Measurements from ENCODE around the gene NUTF2.
"Not testable (repeated sequence)": the region's sequence is repeated elsewhere in the genome, so short reads cannot be mapped to it uniquely, and the experiment has no call there.

Gene NUTF2

DNA sequence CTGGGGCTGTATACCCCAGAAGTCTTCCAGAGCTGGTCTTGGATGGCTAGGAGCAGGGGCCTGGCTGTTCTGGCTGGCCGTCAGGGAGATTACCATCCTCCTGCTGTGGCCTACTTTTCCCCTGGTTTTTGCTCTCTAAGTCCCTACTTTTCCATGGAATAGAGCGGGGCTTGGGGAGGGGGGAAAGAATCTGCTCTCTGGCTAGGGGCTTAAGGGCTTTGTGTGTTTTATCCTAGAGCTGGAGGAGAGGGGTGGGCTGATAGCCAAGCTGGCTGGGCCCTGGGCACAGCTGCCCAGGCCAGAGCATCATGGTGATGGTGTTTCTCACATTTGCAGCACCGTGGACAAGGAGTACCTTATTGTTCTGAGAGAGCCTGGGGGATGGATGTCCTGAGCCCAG lies 41.6 kb downstream of the NUTF2 start:
- no peak for DNase-seq

DNA sequence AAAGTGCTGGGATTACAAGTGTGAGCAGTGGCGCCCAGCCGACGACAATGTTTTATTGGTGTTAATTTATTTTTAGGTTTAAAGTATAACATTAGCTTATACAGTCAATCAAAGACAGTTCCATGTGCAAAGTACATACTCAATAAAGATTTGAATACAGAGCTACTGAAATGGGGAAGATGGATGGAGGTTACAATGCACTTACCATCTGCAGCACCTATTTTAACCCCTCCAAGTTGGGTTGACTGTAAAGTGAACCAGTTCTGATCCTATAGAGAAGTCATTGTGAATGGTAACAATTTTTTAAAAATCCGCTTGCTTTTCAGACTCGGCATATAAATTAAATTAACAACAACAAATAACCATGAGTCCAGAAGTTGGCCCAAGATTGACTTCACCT lies 45.6 kb downstream of the NUTF2 start:
- no peak for DNase-seq

DNA sequence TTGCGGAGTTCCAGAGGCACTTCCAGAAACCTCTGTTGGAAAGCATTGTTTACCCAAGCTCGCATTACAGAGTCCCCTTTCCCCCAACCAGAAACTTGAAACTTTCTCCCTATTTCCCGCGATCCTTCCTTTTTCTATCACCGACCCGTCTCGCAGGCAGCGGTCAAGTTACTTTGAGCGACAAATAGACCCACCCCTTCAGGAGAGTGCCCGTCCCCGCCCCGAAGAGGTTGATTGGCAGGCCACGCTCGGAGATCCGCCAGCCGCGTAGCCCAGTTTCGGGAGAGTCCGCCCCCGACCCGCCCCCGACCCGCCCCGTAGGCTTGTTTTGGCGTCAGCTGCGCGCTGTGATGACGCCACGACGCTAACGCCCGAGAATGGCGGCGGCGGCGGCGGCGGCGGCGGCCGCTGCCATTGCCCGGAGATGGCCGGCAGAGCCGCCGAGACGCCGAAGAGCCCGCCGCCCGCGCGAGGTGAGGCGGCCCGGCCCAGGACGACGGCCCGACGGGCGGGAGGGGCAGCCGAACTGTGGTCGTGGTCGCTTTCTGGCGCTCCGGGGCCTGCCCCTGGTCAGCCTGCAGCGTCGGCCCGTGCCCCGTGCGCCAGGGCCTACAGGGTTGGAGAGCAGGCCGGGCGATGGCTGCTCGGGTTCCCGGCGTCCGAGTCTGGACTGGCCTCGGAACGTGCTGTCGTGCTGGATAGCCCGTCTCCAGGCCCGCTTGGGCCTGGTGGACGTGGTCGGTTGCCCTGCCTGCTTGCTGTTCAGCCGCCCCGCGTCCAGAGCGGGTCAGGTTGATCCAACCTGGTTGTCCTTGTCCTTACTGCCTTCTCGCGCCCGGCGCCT lies 46.4 kb downstream of the NUTF2 start, which contains the start of gene PSKH1:
TSS of gene PSKH1 (plus strand) at position 356 of the 844 bp plus-strand sequence. CDS start 15,496 bp downstream, outside the sequence.
- peak; percentile 90 for DNase-seq

DNA sequence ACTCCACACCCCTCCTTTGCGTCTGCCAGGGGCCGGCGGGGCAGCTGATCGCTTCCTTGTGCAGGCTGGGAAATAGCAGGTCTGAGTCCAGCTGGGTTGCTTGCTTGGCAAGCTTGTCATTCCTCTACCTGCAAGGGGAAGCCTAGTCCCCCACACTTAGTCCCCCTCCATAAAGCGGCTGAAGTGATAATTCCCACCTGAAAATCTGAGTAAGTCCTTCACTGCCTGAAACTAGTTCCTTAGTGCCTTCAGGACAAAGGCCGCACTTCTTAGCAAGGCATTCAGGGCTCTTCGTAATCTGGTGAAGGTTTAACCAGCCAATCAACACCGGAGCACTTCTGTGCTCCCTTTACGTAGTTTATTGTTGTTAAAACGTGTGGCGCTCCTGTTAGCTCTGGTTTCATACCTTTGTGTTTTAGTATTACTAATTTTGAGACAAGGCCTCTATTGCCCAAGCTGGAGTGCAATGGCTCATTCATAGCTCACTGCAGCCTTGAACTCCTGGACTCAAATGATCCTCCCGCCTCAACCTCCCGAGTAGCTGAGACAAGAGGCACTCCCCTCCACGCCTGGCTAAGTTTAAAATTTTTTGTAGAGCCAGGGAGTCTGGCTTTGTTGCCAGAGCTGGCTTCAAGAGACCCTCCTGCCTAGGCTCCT lies 47.1 kb downstream of the NUTF2 start:
- no peak for DNase-seq

DNA sequence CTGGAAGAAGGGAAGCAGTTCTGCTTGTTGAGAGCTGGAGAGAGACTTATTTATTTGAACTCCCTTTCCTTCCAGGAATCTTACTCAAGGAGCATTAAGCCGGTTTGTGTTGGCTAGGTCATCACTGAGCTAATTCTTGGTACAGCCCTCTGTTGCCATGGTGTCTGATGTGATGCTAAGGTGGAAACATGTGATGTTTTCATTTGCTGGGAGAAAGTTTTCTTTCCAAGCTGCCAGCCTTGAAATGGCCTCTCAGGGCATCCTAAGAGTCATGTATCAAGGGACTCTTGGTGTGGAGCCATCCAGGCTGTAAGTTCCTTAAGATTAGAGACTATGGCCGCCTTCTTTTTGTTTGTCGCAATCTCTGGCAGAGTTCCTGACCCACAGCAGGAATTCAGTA lies 50.5 kb downstream of the NUTF2 start:
- DNase-seq, result no peak

DNA sequence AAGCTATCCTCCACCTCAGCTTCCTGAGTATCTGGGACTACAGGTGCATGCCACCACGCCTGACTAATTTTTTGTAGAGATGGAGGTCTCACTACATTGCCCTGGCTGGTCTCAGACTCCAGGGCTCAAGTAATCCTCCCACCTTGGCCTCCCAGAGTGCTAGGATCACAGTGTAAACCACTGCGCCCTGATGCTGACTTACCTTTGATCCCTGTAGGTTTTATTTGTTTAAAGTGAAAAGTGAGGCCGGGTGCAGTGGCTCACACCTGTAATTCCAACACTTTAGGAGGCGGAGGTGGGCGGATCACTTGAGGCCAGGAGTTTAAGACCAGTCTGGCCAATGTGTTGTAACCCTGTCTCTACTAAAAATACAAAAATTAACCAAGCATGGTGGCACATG lies 55.0 kb downstream of the NUTF2 start:
- DNase-seq, result no peak

DNA sequence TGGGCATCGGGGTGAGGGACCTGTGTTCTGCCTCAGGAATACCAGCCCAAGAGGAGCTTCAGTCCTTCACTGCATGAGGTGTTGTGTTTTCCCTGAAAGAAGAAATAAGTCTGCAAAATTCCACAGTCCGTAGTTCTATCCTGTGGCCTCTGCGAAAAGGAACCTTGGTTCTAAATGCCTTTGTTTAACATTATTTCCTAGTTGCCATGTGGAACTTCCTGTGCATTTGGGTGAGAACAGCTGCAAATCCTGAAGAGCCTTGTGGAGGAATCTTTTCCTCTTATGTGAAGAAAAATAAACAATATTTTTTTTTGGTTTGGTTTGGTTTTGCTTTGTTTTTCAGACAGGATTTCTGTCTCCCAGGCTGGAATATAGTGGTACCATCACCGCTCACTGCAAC lies 56.1 kb downstream of the NUTF2 start:
- no peak for DNase-seq

DNA sequence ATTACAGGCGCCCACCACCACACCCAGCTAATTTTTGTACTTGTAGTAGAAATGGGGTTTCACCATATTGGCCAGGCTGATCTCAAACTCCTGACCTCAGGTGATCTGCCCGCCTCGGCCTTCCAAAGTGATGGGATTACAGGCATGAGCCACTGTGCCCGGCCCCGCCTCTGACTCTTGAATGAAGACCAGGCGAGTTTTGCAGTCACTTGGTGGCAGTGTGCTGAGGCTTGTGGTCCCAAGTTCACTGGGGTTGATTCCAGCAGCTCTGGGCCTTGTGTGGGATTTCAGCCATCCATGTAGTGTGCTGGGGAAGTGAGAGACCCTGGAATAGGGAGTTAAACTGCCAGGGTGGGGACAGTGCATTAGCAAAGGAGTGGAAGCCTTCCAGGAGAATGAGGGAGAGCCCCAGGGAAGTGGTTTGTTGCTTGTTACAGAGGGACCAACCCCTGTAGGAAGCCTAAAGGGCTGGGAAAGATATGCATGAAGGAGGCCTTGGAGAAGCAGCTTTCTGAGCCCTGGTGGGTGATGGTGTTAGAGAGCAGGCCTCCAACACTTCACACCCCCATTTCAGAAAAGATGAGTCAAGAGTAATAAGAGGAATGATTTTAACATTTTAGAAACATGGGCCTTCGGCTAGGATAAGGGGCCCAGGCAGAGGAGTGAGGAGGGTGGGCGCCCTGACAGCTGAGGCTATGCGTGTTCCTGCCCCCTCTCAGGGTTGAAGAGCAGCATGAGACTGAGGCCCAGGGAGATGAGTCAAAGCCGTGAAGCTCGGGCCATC lies 60.9 kb downstream of the NUTF2 start:
- DNase-seq, result no peak

DNA sequence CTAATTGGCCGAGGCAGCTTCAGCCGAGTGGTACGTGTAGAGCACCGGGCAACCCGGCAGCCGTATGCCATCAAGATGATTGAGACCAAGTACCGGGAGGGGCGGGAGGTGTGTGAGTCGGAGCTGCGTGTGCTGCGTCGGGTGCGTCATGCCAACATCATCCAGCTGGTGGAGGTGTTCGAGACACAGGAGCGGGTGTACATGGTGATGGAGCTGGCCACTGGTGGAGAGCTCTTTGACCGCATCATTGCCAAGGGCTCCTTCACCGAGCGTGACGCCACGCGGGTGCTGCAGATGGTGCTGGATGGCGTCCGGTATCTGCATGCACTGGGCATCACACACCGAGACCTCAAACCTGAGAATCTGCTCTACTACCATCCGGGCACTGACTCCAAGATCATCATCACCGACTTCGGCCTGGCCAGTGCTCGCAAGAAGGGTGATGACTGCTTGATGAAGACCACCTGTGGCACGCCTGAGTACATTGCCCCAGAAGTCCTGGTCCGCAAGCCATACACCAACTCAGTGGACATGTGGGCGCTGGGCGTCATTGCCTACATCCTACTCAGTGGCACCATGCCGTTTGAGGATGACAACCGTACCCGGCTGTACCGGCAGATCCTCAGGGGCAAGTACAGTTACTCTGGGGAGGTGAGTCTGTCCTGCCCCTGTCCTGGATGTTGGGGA lies 62.5 kb downstream of the NUTF2 start:
- no peak for DNase-seq

DNA sequence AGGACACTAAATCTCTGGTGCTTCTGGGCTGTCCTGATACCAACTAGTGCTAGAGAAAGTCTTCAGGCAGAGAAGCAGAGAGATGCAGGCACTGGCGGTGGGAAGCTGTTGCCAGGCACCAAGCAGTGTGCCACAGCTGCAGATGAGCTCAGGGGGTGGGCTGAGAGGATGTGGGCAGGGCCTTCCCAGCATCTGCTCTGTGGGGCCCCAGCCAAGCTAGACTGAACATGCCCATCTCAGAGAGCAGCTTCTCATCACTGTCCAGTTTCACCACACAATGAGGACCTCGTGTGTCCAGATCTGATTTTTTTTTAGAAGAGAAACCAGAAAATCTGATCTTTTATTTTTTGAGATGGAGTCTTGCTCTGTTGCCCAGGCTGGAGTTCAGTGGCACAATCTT lies 63.4 kb downstream of the NUTF2 start:
- no peak for DNase-seq

DNA sequence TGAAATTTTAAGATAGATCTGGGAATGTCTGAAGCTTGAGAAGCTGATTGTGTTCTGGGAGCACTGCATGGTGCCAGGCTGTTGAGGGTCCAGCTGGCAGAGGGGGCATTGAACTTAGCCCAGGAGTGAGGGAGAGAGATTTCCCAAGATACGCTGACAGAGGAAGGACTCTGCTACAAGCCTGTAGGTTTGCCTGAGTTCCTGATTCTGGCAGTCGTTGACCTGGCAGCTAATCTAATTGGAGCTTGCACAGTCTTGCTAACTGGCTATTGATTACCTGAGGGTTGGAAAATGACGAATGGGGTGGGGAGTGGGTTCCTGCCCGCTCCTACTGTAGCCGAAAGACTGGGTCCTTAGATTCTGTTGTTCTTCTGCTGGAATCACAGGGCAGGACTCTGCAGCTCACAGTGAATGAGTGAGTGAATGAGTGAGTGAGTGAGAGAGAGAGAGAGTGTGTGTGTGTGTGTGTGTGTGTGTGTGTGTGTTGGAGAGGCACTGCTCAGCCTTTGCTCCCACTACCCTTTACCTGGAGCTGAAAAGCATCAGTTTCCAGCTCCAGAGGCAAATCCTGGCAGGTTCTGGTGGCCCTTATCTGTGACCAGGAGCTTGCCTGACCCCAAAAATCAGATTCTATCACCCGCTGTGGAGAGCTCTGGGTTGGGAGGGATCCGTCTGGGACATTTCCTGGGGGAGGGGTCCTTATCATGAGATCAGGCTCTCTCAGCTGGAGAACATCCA lies 68.2 kb downstream of the NUTF2 start:
- DNase-seq, result no peak

DNA sequence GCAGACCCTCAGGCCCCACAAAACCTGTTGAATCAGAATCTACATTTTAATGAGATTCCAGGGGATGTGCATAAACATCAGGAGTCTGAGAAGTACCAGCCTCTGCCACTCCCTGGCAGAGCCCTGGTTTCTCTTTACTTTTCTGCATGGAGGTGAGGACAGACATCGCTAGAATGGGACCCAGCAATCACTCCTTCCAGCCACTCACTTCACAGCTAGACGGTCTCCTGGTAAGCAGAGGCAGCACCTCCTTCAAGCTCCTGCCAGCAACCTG lies 68.7 kb downstream of the NUTF2 start:
- not testable (repeated sequence) for DNase-seq

DNA sequence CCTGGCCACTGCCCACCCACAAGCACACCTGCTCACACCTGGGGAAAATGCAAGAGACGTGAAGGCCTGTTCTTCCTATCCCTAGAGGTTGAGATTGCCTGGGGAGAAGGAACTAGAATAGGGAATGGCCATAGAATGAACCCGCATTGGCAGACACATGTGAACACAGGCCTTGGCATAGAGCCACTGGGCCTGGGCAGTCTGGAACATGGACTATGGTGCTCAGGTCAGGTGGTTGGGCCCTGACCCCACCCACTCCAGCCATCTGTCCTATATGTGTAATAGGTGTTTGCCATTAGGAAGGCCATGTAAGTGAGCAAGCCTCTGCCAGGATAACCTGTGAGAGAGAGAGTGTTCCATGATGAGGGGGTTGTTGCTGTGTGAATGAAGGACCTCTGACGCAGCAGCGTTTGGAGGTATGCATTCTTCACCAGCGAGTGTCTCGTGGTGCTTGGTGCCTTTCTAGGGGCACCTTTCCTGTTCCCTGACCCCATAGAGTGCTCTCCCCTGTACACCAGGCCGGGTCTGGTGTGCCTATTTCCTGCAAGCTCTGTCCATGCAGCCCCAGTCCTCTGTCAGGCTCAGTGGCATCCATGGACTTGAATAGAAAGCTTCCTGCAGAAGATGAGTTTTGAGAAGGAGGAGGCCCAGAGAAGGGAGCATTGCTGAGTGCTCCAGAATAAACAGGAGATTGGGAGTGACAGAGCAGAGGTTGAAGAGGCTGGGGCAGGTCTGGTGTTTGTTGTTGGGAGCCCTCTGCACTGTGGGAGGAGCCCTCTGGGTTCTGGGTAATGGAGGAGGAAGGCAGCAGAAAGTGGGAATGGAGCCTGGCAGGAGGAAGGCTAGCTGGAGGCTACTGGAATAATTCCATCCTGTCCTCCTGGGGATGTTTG lies 69.3 kb downstream of the NUTF2 start:
- DNase-seq, result no peak

DNA sequence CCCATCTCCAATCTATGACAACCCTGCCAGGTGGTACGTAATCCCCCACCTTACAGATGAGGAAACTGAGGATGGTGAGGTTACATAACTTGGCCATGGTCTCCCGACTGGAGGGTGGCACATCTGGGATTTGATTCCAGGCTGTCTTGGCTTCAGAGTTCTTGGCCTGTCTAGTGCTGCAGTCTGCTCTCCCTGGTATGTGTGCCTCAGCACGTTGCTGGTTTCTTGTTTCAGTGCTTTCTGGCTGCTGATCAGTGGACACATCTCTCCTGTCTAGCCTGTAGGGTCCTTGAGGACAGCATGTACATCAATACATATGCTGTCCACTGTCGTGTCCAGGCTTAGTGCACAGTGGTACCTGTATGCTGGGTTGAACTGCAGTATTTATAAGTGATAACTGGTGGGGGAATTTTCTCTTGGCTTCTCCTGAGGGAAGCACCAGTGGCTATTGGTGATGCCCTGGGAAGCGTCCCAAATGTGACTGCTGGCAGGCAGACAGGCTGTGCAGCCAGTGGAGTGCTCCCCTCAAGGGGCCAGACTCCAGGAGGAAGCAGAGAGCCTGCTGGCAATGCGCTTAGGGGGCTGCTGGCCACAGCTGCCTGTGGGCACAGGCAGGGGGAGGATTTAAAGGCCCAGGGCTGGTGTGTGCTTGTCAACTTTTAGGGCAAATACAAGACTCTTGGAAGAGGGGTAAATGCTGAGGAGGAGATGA lies 70.6 kb downstream of the NUTF2 start:
- DNase-seq, result no peak

DNA sequence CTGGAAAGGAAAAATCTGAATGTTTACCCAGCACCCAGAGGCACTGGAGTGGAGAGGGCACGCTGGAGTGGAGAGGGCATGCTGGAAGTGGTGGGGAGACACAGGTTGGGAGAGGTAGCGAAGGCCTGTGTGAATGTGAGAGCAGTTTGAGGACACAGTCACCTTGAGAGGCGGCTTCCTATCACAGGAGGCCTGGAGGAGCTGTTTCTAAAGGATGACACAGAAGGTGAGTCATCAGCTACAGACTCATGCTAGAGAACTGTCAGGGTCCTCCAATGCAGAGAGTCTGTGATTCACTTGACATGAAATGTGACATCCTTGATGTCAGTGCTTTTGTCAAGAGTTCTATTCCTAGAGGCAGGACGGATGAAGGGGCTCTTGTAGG lies 71.1 kb downstream of the NUTF2 start:
- DNase-seq, result no peak

DNA sequence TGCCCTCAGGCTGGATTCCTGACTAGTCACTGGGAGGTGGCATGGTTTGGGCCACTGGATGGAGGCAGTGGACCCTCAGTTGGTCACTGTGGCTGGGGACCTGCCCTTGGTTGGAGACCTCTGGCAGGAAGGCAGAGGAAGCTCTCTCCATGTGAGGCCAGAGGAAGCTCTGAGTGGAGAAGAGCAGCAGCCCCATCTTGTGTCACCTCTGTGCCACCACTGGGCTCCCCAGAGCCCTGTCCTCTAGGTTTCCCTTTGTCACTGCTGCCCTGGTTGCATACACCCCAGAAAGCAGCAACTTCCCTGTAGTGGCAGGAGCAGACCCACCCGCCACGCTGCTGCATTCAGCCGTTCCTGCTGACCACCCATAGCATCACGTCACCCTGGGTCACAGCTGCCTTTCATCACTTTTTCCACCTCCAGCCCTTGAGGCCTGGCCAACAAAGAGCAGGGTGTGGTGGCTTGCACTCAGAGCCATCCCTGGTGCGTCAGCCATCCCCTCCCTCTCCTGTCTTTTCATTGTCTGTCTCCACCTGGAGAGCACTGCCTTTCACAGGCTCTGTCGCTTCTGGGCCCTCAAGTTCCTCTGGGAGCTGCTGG lies 73.0 kb downstream of the NUTF2 start:
- peak; percentile 80 for DNase-seq

Measured in DMS153 (cell line).